ENCODE measurements around the gene PRKCG. TPM values are rescaled to one million over a fixed set of nuclear protein-coding genes. Genes with fewer than 3 reads are reported as not detected.

Gene PRKCG
- total RNA-seq, 1 experiment from 2014 or later: 5.9 TPM

- Histone ChIP-seq H3K4me1 (replicated peaks; ENCODE audit: insufficient read depth) (peaks cover 20% of the 10 kb centered on the region), H3F3A (ENCODE audit: insufficient read depth, low read depth) (peaks cover 54% of the 10 kb centered on the region), H3K27me3 (ENCODE audit: insufficient read depth, low read depth) (no peaks in the 10 kb centered on the region), H3K4me3 (no peak overlapping the region), H3K27ac (no peak overlapping the region), H3K36me3 (ENCODE audit: low read depth) (peaks cover 19% of the 10 kb centered on the region), H3K9me3 (ENCODE audit: insufficient read depth, low read depth) (no peaks in the 10 kb centered on the region), H2AFZ (no peak overlapping the region), H4K20me1 (ENCODE audit: insufficient read depth) (peaks cover 10% of the 10 kb centered on the region; the same call in 1 of the 2 replicates), H3K9me2 (ENCODE audit: insufficient read depth) (no peaks in the 10 kb centered on the region), H3K4me2 (no peak overlapping the region), H3K79me2 (ENCODE audit: low read depth) (0 out of 2 replicates have a peak, but pooled peaks cover 3% of the 10 kb centered on the region)
- BruUV-seq (replicated peaks): no TSS peak
- intact Hi-C loops (cut with micrococcal nuclease; ENCODE audit: unreplicated experiment): no loop called here
- ChIA-PET POLR2A (ENCODE audit: unreplicated experiment) (interaction anchor here (0.5 to 0.9 kb wide), 3 partner anchors 10 to 315 kb away, joined by 3 to 15 read pairs (median 9); partner anchors contain the start of gene MYADM), CTCF (no interaction called here)
- DNase-seq: peak in 1 of 2 experiments; percentile 37
- TF ChIP-seq EZH2 (IDR thresholded peaks at IDR 0.05; ENCODE audit: low read depth): no peak
- TF ChIP-seq CTCF (conservative IDR thresholded peaks at IDR 0.05): no peak
Measured at GRCh38 chr19:53877361-53877766, 4.6 kb upstream of the PRKCG start.

- Histone ChIP-seq H3K4me1 (replicated peaks; ENCODE audit: insufficient read depth) (peaks cover 22% of the 10 kb centered on the region), H3K36me3 (ENCODE audit: low read depth) (peaks cover 7% of the 10 kb centered on the region), H3K9me2 (ENCODE audit: insufficient read depth) (no peaks in the 10 kb centered on the region), H3K4me3 (peak overlapping the region; percentile 59), H3K9me3 (ENCODE audit: insufficient read depth, low read depth) (no peaks in the 10 kb centered on the region), H3K79me2 (ENCODE audit: low read depth) (no peaks in the 10 kb centered on the region), H3K27ac (no peak overlapping the region), H3F3A (ENCODE audit: insufficient read depth, low read depth) (peaks cover 42% of the 10 kb centered on the region), H3K27me3 (ENCODE audit: insufficient read depth, low read depth) (no peaks in the 10 kb centered on the region), H2AFZ (peak overlapping the region; percentile 81), H4K20me1 (ENCODE audit: insufficient read depth) (peaks cover 4% of the 10 kb centered on the region; the same call in 1 of the 2 replicates), H3K4me2 (peak overlapping the region; percentile 86)
- peak in 1 of 2 experiments; percentile 34 for DNase-seq
- ChIA-PET POLR2A (ENCODE audit: unreplicated experiment) (interaction anchor here (0.8 kb wide), 1 partner anchor 10 kb away, joined by 3 read pairs; no protein-coding TSS in a partner anchor), CTCF (no interaction called here)
- BruUV-seq (replicated peaks): TSS peak; percentile 97
- intact Hi-C loops (cut with micrococcal nuclease; ENCODE audit: unreplicated experiment): no loop called here
- no peak for TF ChIP-seq CTCF (conservative IDR thresholded peaks at IDR 0.05)
- TF ChIP-seq EZH2 (IDR thresholded peaks at IDR 0.05; ENCODE audit: low read depth): no peak
Measured at GRCh38 chr19:53878776-53879139, 3.2 kb upstream of the PRKCG start.

- TF ChIP-seq EZH2 (IDR thresholded peaks at IDR 0.05; ENCODE audit: low read depth) (no peak), CTCF (conservative IDR thresholded peaks at IDR 0.05) (no peak)
- intact Hi-C loops (cut with micrococcal nuclease; ENCODE audit: unreplicated experiment): loop anchor here (5.0 kb wide), 1 partner anchor 143 kb away; no protein-coding TSS in a partner anchor
- CTCF ChIA-PET: no interaction called here
Measured at GRCh38 chr19:53879140-53880081, 2.6 kb upstream of the PRKCG start.

More at GRCh38 chr19:53879140-53880081, 2.6 kb upstream of the PRKCG start:
- BruUV-seq (replicated peaks): no TSS peak
- no peaks in the 10 kb centered on the region for H3K27me3 ChIP-seq (ENCODE audit: insufficient read depth, low read depth)
- peak overlapping the region; percentile 86 for H3K4me2 ChIP-seq
- H3K36me3 ChIP-seq (ENCODE audit: low read depth): peaks cover under 1% of the 10 kb centered on the region
- peaks cover 1% of the 10 kb centered on the region; the same call in 1 of the 2 replicates for H4K20me1 ChIP-seq (ENCODE audit: insufficient read depth)
- H3K27ac ChIP-seq: no peak overlapping the region
- DNase-seq: peak; percentile 70 to 96
- POLR2A ChIA-PET (ENCODE audit: unreplicated experiment): interaction anchor here (0.6 to 0.9 kb wide), 3 partner anchors 11 to 16 kb away, joined by 3 to 9 read pairs (median 3); partner anchors contain the start of gene MYADM
- peak overlapping the region; percentile 81 for H2AFZ ChIP-seq
- peaks cover 37% of the 10 kb centered on the region for H3F3A ChIP-seq (ENCODE audit: insufficient read depth, low read depth)
- peaks cover 22% of the 10 kb centered on the region for H3K4me1 ChIP-seq (replicated peaks; ENCODE audit: insufficient read depth)
- no peaks in the 10 kb centered on the region for H3K9me3 ChIP-seq (ENCODE audit: insufficient read depth, low read depth)
- no peaks in the 10 kb centered on the region for H3K9me2 ChIP-seq (ENCODE audit: insufficient read depth)
- H3K79me2 ChIP-seq (ENCODE audit: low read depth): no peaks in the 10 kb centered on the region
- H3K4me3 ChIP-seq: peak overlapping the region; percentile 59
